Esophagus squamous epithelium (tissue), 4 donors: ENCODE data around the gene ZNF385D.

ENCODE experiments used
- CTCF ChIP-seq, 6 experiments: fragments of 450-650 bp in 4 of 6; fragments of 200-600 bp in 2 of 6; sonication (generic) in 2 of 6; IDR thresholded peaks; one replicate each; pipeline ENCODE4 v1.5.1; 2016 to 2019; ENCODE audit warnings: antibody characterized with exemption in 6 of 6, mild to moderate bottlenecking in 4 of 6, moderate library complexity in 4 of 6
- POLR2A ChIP-seq, 4 donors: fragments of 450-650 bp; IDR thresholded peaks; one replicate each; pipeline ENCODE4 v1.6.1; 2017; ENCODE audit warnings: antibody characterized with exemption in 4 of 4, mild to moderate bottlenecking in 4 of 4, moderate library complexity in 3 of 4

- TF ChIP-seq POLR2A (IDR thresholded peaks at IDR 0.05) (no peak), CTCF (IDR thresholded peaks at IDR 0.05) (no peak)
These were observed 45.2 kb downstream of the ZNF385D start for GRCh38 chr3:21705769-21706168.
